NCI-H1694 treated with DMSO at 0.1 percent for 48 hours (cell line): Measurements from ENCODE around the gene LZTR1.
"Not testable (repeated sequence)": the region's sequence is repeated elsewhere in the genome, so short reads cannot be mapped to it uniquely, and the experiment has no call there.

Source experiments
- DNase-seq: peaks from one replicate; lab custom pipeline; 2025; lab: John Stamatoyannopoulos, UW

Gene LZTR1

DNA sequence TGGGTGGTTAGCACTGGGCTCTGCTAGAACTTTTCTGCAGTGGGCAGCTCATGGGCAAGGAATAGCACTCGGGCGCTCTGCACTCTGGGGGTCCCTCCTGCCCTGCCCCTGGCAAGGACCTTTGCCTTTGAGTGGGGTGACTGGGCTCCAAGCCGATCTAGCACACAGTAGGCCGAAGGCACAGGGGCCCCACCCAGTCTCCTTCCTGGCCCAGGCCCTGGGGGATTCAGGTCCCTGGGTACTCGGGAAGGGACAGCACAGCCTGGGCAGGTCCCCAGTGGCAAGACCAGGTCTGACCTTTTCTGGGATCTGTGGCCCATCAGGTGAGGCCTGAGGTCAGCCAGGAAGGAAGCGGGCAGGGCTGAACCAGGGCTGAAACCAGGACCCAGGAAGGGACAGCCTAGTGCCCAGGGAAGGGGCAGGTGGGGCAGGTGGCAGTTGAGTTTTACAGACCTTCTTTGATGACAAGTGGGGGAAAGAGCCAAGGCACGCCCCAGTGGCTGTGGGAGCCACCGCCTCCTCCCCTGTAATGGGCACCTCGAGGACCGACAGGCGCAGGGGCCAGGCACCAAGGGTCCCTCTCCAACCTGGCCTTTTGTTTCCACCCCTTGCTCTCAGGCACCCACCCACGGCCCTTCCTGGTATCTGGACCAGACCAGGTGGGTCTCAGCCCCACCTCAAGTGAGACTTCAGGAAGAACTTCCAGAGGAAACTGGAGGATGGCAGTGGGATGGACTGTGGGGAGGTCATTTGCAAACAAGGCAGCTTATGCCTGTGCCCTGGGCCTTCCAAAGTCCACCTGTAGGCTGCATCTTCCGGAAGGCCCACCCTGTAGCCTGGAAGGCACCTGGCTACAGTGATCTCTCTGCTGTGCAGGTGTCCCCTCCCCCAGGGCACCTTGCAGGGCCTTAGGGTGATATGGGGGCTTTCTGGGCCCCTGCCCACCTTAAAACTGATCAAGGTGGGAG lies 15.9 kb upstream of the LZTR1 start:
- no peak for DNase-seq

DNA sequence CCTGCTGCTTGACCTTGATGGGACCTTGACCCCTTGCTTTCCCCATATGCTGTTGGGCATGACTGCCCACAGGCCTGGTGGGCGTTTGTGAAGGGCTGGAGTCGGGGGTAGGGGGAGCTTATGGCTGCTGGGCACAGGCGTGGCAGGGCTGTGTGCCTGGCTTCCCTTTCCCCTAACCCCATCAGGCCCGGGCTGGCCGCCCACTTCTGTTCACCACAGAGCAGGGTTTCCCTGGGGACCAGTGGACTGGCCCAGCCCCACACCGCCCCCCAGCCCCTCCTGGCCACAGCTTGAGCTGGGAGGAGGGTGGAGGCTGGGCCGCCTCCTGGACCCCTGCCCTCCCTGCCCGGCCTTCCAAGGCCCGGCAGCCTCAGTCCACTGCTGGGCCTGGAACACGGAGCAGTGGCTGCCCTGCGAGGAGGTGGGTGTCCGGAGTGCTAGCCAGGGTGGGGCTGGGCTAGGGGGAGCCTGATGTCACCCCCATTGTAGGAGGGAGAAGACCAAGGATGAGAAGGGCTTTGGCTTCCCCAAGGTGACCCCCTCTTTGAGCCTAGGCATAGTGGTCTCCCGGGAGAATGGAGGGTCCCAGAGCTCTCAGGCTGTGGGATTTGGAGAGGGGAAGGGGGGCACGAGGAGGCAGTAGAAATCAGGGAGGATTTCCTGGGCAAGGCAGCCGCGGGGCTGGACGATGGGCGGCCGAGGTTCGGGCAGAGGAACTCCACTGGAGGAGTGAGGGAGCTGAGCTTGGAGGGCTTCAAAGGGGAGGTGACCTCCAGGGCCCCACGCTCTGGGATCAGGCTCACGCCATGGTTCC lies 15.0 kb upstream of the LZTR1 start, which contains the start of gene AIFM3:
Gene AIFM3 (plus strand): TSS at position 373 of the 814 bp plus-strand sequence. CDS start 690 bp downstream, outside the sequence.
- no peak for DNase-seq

DNA sequence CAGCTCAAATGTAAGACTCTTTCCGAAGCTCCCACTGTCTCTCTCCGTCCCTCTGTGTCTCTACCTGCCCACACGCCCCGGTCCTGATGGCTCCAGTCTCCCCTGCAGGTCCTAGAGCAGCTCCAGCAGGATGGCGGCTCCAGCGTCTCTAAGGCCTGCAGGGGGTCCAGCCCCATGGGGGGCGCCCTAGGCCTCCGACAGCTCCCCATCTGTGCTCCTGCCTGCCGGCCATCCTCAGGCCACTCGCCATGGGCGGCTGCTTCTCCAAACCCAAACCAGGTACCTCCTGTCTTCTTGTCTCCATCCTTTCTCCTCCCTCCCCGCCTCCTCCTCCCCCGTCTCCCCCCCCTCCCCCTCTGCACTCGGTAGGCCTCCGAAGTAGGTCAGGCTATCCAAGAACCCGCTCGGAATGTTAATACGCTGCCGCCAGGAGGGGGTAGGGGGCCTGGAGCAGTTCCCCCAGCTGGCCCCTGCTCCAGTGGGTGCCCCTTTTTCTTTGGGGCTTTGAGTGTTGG lies 14.3 kb upstream of the LZTR1 start:
- no peak for DNase-seq

- DNase-seq = no peak
Measured at GRCh38 chr22:20968281-20968977, 13.7 kb upstream of the LZTR1 start.

DNA sequence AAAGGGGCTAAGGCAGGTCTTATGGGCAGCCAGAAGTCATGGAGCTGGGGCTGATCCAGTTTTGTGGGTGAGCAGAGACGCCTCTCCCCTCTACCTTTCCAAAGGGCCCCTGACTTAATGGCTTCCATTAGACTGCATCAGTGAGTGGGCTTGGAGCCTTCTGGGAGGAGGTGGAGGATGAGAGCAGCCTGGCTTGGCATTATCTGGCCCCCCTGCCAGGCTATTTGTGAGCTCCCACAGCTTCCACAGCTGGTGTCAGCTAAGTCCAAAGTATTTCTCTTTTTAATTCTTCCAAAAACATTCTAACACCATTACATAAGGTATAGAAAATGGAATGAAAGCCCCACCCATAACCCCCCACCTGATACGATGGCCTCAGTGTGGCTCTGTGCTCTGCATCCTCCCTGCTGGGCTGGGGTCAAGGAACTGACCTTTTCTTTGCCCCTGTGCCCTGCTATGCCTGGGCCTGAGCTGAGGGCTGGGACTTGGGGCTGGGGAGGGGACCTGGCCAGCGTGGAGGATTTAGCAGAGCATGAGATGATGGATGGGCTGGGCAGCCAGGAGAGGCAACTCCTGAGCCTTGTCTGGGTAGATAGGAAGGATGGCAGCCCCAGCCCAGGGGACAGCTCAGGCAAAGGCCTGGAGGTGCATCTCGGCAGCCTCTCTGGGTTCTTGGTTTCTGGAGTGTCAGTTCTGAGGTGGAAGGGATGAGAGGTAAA lies 11.0 kb upstream of the LZTR1 start:
- DNase-seq = no peak

DNA sequence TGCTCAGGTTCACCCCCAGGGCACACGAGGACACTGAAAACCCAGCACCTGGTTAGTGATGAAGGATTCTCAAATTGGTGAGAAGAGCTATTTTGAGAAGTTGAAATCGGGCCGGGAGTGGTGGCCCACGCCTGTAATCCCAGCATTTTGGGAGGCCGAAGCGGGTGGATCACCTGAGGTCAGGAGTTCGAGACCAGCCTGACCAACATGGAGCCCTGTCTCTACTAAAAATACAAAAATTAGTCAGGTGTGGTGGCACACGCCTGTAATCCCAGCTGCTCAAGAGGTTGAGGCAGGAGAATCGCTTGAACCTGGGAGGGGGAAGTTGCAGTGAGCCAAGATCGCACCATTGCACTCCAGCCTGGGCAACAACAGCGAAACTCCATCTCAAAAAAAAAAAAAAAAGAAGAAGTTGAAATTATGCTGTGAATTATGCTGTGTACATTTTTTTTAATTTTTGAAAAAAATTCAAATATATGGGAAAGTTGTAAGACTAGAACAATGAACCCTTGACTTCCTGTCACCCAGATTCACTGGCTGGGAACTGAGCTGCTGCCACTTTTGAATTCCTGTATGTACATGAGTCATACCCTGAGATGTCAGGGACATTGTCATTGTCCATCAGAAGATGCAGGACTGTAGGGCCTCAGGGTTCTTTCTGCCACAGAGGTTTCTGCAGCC lies 9.9 kb upstream of the LZTR1 start:
- not testable (repeated sequence) for DNase-seq

DNA sequence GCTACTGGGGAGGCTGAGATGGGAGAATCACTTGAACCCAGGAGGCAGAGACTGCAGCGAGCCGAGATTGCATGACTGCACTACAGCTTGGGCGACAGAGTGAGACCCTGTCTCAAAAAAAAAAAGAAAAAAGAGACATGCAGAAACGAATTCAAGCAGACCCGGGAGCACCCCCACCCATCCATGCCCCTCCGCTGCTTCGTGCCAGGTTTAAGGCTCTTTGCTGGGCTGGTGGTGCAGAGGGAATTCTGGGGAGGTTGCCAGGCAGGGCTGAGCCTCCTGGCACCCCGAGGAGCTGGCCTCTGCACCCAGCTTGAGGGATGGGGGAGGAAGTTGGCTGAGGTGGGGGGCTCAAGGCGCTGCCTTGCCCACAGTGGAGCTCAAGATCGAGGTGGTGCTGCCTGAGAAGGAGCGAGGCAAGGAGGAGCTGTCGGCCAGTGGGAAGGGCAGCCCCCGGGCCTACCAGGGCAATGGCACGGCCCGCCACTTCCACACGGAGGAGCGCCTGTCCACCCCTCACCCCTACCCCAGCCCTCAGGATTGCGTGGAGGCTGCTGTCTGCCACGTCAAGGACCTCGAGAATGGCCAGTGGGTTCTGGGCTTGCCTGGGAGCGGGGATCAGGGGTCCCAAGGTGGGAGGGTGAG lies 9.0 kb upstream of the LZTR1 start:
- DNase-seq = no peak

GRCh38 chr22:20973634-20974286 lies 8.3 kb upstream of the LZTR1 start:
- DNase-seq = no peak

DNA sequence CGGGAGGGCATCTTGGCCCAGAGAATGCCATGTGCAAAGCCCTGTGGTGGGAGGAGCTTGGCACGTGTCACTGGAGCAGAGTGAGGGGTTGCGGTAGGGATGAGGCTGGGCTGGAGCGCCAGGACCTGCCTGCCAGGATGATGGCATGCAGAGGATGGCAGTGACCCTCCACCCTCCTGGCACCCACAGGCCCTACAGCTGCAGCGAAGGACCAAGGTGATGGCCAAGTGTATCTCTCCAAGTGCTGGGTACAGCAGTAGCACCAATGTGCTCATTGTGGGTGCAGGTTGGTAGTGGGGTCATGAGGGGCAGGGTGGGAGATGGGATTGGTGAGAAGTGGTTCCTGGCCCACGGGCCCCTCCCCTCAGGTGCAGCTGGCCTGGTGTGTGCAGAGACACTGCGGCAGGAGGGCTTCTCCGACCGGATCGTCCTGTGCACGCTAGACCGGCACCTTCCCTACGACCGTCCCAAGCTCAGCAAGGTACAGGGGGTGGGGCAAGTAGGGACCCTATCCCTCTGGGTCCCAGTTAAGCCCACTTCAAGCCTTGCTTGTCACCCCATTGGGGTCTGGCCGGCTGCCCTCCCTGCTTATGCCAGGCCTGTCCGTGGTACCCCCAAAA lies 7.7 kb upstream of the LZTR1 start:
- no peak for DNase-seq

- DNase-seq = no peak
Measured at GRCh38 chr22:20975541-20976290, 6.4 kb upstream of the LZTR1 start.

GRCh38 chr22:20976291-20976877 lies 5.7 kb upstream of the LZTR1 start:
- DNase-seq = no peak

DNA sequence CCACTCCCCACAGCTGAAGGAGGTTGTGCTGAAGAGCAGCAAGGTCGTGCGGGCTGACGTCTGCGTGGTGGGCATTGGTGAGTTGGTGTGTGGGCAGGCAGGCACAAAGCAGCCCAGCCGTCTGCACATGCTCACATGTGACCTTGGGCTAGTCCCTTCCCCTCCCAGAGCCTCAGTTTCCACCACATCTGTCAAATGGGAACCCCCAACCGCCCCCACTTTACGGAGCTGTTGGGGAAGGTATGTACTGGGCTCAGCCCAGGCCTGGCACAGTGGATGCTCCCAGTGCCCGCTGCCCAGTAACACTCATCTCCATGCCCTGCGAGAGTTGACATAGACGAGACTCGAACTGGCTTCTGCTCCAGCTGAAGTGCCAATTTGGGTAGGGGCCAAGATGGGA lies 5.1 kb upstream of the LZTR1 start:
- no peak for DNase-seq

DNA sequence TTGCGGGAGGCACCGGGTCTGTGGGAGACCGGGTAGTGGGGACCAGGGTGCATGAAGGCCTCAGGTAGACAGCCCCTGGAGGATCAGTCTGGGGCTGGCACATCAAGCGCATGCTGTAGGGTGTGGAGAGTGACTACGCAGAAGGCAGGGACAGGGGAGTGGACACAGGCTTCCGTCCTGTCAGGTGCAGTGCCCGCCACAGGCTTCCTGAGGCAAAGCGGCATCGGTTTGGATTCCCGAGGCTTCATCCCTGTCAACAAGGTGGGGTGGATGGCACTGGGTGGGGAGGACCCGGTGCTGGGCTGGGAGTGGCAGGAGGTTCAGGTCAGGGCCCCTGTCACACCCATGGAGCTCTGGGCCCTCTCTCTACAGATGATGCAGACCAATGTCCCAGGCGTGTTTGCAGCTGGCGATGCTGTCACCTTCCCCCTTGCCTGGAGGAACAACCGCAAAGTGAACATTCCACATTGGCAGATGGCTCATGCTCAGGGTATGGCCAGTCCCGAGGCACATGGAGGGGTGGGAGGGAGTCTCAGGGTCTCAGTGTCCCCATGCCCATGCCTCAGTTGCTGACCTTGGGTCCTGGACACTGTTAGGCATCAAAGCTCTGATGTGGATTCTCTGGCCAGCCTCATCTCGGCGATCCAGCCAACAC lies 4.5 kb upstream of the LZTR1 start:
- no peak for DNase-seq

DNA sequence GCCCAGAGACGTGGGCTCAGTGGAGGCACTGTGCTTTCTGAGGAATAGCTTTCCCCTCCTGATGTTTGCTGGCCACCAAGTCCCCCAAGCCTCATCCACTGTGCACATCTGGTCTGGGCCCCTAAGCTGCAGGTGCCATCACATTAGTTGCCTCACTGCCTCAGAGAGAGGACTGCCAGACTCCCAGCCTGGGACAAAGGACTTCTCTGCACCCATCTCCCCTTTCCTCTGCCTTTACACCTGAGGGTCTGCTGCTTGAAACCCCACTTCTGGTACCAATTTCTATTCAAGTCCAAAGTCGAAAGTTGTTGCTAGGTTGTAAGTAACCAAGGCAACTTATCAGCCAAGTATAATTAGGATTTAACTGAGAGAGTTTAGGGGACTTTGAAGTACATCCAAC lies 3.7 kb upstream of the LZTR1 start:
- no peak for DNase-seq

DNA sequence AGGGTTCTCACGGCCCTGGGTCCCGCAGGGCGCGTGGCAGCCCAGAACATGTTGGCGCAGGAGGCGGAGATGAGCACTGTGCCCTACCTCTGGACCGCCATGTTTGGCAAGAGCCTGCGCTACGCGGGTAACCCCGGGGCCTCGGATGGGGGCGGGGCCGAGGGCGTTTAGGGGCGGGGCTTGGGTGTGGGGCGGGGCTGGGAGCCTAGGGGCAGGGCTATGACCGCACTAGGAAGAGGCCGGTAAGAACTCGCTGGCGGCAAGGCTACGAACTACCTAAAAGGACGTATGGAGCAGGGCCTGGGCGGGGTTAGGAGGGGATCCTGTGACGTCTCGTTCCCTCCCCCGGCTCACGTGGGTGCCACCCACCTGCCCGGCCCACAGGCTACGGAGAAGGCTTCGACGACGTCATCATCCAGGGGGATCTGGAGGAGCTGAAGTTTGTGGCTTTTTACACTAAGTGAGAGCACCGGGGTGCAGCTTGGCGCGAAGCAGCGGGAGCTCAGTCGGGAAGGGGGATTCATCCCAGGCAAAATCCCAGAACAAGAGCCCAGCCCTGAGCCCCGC lies 2.8 kb upstream of the LZTR1 start:
- no peak for DNase-seq

DNA sequence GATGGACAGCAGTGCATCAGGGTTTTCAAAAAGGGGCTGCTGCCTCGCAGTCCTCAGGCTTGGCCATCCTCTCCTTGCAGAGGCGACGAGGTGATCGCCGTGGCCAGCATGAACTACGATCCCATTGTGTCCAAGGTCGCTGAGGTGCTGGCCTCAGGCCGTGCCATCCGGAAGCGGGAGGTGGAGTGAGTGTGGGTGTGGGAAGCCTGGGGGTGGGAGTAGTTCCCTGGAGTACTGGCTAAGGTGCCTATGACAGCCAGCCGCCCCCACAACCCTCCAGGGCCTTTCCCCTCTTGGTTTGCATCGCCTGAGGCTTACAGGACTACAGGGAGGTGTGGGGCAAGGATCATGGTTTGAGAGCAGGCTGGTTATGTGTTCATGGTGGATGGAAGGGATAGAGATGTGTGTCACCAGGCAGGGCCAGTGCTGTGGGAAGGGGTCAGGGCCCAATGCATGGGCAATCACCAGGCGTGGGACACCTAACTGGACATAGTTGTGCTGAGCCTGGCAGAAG lies 2.1 kb upstream of the LZTR1 start:
- no peak for DNase-seq

DNA sequence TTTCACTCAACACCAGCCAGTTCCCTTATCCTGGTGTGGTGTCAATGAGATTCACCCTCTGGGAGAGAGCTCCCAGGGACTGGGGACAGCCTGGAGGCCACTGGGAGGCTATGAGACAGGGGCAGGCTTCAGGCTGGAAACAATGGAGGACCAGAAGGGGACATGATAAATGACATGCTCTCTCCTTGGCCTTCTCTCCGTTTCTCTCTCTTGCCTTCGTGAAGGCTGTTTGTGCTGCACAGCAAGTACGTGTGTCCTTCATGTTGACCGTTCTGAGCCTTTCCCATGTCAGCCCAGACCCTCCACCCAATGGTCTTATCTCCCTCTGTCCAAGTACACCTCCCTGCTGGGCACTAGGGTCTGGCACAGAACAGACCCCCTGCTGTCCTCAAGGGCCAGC lies 1.6 kb upstream of the LZTR1 start:
- DNase-seq = no peak
